Vagina (tissue), 2 donors: ENCODE measurements around the gene IFT52.

Experiments
- CTCF ChIP-seq, 3 experiments: fragments of 450-650 bp in 2 of 3; fragments of 200-600 bp in 1 of 3; sonication (generic) in 1 of 3; IDR thresholded peaks; one replicate each; pipeline ENCODE4 v1.5.1; 2017 to 2019; ENCODE audit warnings: antibody characterized with exemption in 3 of 3, mild to moderate bottlenecking in 2 of 3, moderate library complexity in 2 of 3
- POLR2A ChIP-seq, 2 donors: fragments of 450-650 bp; IDR thresholded peaks; one replicate each; pipeline ENCODE4 v1.6.1; 2017; ENCODE audit warnings: antibody characterized with exemption in 2 of 2, mild to moderate bottlenecking in 2 of 2, moderate library complexity in 2 of 2

- TF ChIP-seq CTCF (IDR thresholded peaks at IDR 0.05) (no peak), POLR2A (IDR thresholded peaks at IDR 0.05) (no peak)
Measured at GRCh38 chr20:43558412-43559146, 32.2 kb upstream of the IFT52 start, which contains the start of gene SGK2.
